DOHH2 (cell line): ENCODE data around the gene PAPSS2.

Source experiments
- H3F3A ChIP-seq: fragments of 200-600 bp; sonication (generic), shearing (Covaris generic); 2 replicates; pipeline ENCODE4 v1.6.0; 2016; ENCODE audit warnings: antibody characterized with exemption, mild to moderate bottlenecking; ENCODE audit not compliant: control insufficient read depth, insufficient read depth
- H3K27ac ChIP-seq: fragments of 200-600 bp; sonication (generic); 2 replicates; pipeline ENCODE4 v1.5.1; 2014; ENCODE audit warnings: low read depth, mild to moderate bottlenecking, low read length, moderate library complexity
- H3K27me3 ChIP-seq: fragments of 200-600 bp; sonication (generic); 2 replicates; pipeline ENCODE4 v1.6.1; 2014; ENCODE audit warnings: mild to moderate bottlenecking, low read length, mixed read lengths; ENCODE audit not compliant: control insufficient read depth
- H3K36me3 ChIP-seq: fragments of 200-600 bp; sonication (generic); 2 replicates; pipeline ENCODE4 v1.6.1; 2014; ENCODE audit warnings: mild to moderate bottlenecking, low read length, moderate library complexity, mixed read lengths; ENCODE audit not compliant: control insufficient read depth
- H3K4me1 ChIP-seq: fragments of 200-600 bp; sonication (generic); 2 replicates; pipeline ENCODE4 v1.6.1; 2014; ENCODE audit warnings: mild to moderate bottlenecking, low read length, mixed read lengths; ENCODE audit not compliant: control insufficient read depth
- H3K4me2 ChIP-seq: fragments of 200-600 bp; sonication (generic); 2 replicates; pipeline ENCODE4 v1.6.0; 2014; ENCODE audit warnings: mild to moderate bottlenecking, low read length, moderate library complexity
- H3K4me3 ChIP-seq: fragments of 200-600 bp; sonication (generic); 2 replicates; pipeline ENCODE4 v1.5.1; 2014; ENCODE audit warnings: mild to moderate bottlenecking, low read length, mixed read lengths
- H3K79me2 ChIP-seq: fragments of 200-600 bp; sonication (generic); 2 replicates; pipeline ENCODE4 v1.6.1; 2014; ENCODE audit warnings: mild to moderate bottlenecking, low read length, mixed read lengths; ENCODE audit not compliant: control insufficient read depth
- H3K9me2 ChIP-seq: fragments of 200-600 bp; sonication (generic); replicated peaks from 2 replicates; pipeline ENCODE4 v1.6.1; 2014; ENCODE audit warnings: mild to moderate bottlenecking, low read length, mixed read lengths; ENCODE audit not compliant: control insufficient read depth
- H3K9me3 ChIP-seq: fragments of 200-600 bp; sonication (generic); 2 replicates; pipeline ENCODE4 v1.6.1; 2014; ENCODE audit warnings: antibody characterized with exemption, low read length, mixed read lengths; ENCODE audit not compliant: control insufficient read depth, insufficient read depth
- H4K20me1 ChIP-seq: fragments of 200-600 bp; sonication (generic); 2 replicates; pipeline ENCODE4 v1.6.0; 2014; ENCODE audit warnings: low read depth, mild to moderate bottlenecking, antibody characterized with exemption, low read length, moderate library complexity; ENCODE audit not compliant: control insufficient read depth, insufficient read depth
- EZH2phosphoT487 ChIP-seq: fragments of 200-600 bp; sonication (generic); IDR thresholded peaks from 2 replicates; pipeline ENCODE4 v1.6.1; 2017; ENCODE audit warnings: borderline replicate concordance, mild to moderate bottlenecking, antibody characterized with exemption, low read length, moderate library complexity, mixed read lengths
- TF ChIP-seq, protein P1 (sequence below): fragments of 200-600 bp; sonication (generic); IDR thresholded peaks from one replicate; pipeline ENCODE4 v1.5.1; 2014; ENCODE audit warnings: antibody characterized with exemption, mild to moderate bottlenecking, low read depth, low read length; ENCODE audit not compliant: poor library complexity, severe bottlenecking

Gene PAPSS2

DNA sequence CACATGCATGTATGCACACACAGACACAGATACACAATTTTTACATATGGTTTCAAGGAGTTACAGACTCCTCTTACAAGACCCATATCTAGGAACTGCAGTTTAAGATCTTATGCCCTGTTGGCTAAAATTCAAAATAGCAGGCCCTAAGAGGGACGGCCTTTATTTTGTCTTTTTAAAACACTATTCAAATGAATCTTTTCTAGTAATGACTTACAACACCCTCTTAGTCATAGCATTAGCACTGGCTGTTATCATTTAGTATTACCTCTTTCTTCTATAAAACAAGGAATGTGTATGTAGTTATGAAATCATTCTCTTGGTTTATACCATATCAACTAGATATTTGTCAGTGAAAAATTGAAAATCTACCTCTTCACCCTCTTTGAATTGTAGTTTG, 15.3 kb downstream of the PAPSS2 start:
- H3K79me2 ChIP-seq, result no peaks in the 10 kb centered on the region
- peaks cover 3% of the 10 kb centered on the region for H3K27me3 ChIP-seq
- H3K36me3 ChIP-seq, result no peaks in the 10 kb centered on the region
- no peak overlapping the region for H3K4me2 ChIP-seq
- H3K9me3 ChIP-seq, result no peaks in the 10 kb centered on the region
- TF ChIP-seq EZH2phosphoT487, result no peak
- TF ChIP-seq, protein P1, sequence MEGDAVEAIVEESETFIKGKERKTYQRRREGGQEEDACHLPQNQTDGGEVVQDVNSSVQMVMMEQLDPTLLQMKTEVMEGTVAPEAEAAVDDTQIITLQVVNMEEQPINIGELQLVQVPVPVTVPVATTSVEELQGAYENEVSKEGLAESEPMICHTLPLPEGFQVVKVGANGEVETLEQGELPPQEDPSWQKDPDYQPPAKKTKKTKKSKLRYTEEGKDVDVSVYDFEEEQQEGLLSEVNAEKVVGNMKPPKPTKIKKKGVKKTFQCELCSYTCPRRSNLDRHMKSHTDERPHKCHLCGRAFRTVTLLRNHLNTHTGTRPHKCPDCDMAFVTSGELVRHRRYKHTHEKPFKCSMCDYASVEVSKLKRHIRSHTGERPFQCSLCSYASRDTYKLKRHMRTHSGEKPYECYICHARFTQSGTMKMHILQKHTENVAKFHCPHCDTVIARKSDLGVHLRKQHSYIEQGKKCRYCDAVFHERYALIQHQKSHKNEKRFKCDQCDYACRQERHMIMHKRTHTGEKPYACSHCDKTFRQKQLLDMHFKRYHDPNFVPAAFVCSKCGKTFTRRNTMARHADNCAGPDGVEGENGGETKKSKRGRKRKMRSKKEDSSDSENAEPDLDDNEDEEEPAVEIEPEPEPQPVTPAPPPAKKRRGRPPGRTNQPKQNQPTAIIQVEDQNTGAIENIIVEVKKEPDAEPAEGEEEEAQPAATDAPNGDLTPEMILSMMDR, result no peak
- no peaks in the 10 kb centered on the region for H3F3A ChIP-seq
- H4K20me1 ChIP-seq, result no peaks in the 10 kb centered on the region
- H3K4me1 ChIP-seq, result no peaks in the 10 kb centered on the region
- no peak overlapping the region for H3K4me3 ChIP-seq
- no peak overlapping the region for H3K27ac ChIP-seq
- no peaks in the 10 kb centered on the region for H3K9me2 ChIP-seq

DNA sequence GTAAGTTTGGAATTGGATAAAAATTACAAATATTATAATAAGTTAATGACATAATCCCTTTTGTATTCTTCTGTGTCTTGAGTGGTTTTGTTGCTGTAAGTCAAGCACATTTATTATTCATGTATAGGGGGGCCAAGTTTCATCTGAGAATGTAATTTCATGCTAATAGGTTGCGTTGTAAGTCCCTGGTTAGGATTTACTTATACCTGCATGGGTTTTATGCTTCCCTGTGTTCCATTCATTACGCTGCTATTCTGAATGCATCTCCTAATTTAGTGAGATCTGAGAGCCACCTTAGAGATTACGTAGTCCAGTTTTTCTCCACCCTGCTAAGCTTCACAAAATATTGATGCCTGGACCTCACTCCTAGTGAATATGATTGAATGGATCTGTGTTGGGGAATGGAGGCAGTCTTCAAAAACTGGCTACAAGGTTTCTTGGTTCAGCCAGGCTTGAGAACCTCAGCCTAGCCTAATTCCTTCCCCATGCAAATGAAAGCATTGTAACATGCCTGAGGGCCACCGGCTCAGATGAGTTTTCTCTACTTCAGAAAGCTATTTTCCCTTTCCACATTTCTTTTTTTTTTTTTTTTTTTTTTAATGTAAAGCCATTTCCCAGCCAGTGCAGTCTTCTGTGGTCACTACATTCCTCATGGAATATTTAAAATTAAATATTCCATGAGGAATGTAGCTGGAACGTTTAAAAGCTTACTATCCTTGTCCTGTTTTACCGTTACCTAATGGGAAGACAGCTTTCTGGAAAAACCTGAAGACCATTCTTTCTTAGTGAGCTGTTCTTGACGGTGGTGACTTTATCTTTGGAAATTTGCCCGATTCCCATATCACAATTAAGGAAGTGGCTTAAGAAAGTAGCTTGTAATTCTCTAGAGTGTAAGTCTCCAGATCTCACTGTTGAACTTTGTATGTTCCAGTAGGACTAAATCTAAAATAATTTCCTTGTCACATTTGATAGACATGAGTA, 16.0 kb downstream of the PAPSS2 start:
- no peaks in the 10 kb centered on the region for H3K36me3 ChIP-seq
- no peaks in the 10 kb centered on the region for H3K79me2 ChIP-seq
- no peak for TF ChIP-seq EZH2phosphoT487
- TF ChIP-seq, protein P1, result no peak
- H3K9me2 ChIP-seq, result no peaks in the 10 kb centered on the region
- H3K9me3 ChIP-seq, result no peaks in the 10 kb centered on the region
- H3K27me3 ChIP-seq, result peaks cover 3% of the 10 kb centered on the region
- no peaks in the 10 kb centered on the region for H3F3A ChIP-seq
- H3K27ac ChIP-seq, result no peak overlapping the region
- H4K20me1 ChIP-seq, result no peaks in the 10 kb centered on the region
- no peak overlapping the region for H3K4me2 ChIP-seq
- H3K4me3 ChIP-seq, result no peak overlapping the region
- H3K4me1 ChIP-seq, result no peaks in the 10 kb centered on the region

DNA sequence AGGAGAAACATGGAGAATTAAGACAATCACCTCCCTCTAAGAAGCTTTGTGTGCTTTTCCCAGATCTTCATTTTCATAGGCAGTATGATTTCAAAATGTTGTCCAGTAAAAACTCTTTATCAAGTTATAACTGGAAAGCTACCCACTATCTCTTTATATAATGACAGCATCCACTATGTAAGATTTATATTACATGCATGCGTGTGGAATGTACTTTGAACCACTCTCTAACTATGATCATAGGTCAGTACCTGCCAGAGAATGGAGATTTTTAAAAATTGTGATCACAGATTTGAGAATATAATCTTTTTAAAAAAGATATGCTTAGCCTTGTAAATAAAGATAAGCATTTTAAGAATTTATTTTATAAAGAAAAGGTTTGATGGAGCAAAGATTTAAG, 17.9 kb downstream of the PAPSS2 start:
- H3K4me2 ChIP-seq, result no peak overlapping the region
- H3K27me3 ChIP-seq, result peaks cover 3% of the 10 kb centered on the region
- TF ChIP-seq, protein P1, result no peak
- H3K27ac ChIP-seq, result no peak overlapping the region
- H3K36me3 ChIP-seq, result no peaks in the 10 kb centered on the region
- no peaks in the 10 kb centered on the region for H3K9me3 ChIP-seq
- no peaks in the 10 kb centered on the region for H3F3A ChIP-seq
- H3K4me1 ChIP-seq, result no peaks in the 10 kb centered on the region
- H3K79me2 ChIP-seq, result no peaks in the 10 kb centered on the region
- no peaks in the 10 kb centered on the region for H3K9me2 ChIP-seq
- H4K20me1 ChIP-seq, result no peaks in the 10 kb centered on the region
- no peak overlapping the region for H3K4me3 ChIP-seq
